Stimulated activated CD8-positive, alpha-beta memory T cell treated with anti-CD3 and anti-CD28 coated beads, Interleukin-15, amount 100 ng/mL, for 1 hour (primary cell): ENCODE measurements around the gene RASSF8.

Source experiments
- DNase-seq: peaks from one replicate; pipeline ENCODE4 v3.0.0-alpha.2; 2020; ENCODE audit warnings: low read depth

The RASSF8 gene

GRCh38 chr12:25993901-25994651 lies 35.6 kb downstream of the RASSF8 start:
- DNase-seq: no peak

- no peak for DNase-seq
Observed at GRCh38 chr12:25994901-25995625, 36.6 kb downstream of the RASSF8 start.

- DNase-seq: no peak
Observed at GRCh38 chr12:25995906-25996305, 37.4 kb downstream of the RASSF8 start.

- DNase-seq: no peak
Observed at GRCh38 chr12:25996677-25997076, 38.2 kb downstream of the RASSF8 start.

- no peak for DNase-seq
Observed at GRCh38 chr12:25997201-25997963, 38.9 kb downstream of the RASSF8 start.

GRCh38 chr12:26000898-26001297 lies 42.4 kb downstream of the RASSF8 start:
- no peak for DNase-seq

GRCh38 chr12:26001530-26001929 lies 43.0 kb downstream of the RASSF8 start:
- DNase-seq: no peak

GRCh38 chr12:26003065-26003464 lies 44.6 kb downstream of the RASSF8 start:
- DNase-seq: no peak

- DNase-seq: no peak
Observed at GRCh38 chr12:26007566-26007965, 49.1 kb downstream of the RASSF8 start.

- DNase-seq: no peak
Observed at GRCh38 chr12:26009593-26009992, 51.1 kb downstream of the RASSF8 start.

- no peak for DNase-seq
Observed at GRCh38 chr12:26010293-26010821, 51.9 kb downstream of the RASSF8 start.

- DNase-seq: no peak
Observed at GRCh38 chr12:26011099-26011498, 52.6 kb downstream of the RASSF8 start.

GRCh38 chr12:26014085-26014484 lies 55.6 kb downstream of the RASSF8 start:
- no peak for DNase-seq

GRCh38 chr12:26016516-26016915 lies 58.0 kb downstream of the RASSF8 start:
- no peak for DNase-seq

GRCh38 chr12:26017484-26018211 lies 59.2 kb downstream of the RASSF8 start:
- no peak for DNase-seq

GRCh38 chr12:26018926-26019325 lies 60.4 kb downstream of the RASSF8 start:
- DNase-seq: no peak

GRCh38 chr12:26021534-26021933 lies 63.1 kb downstream of the RASSF8 start:
- DNase-seq: no peak

- no peak for DNase-seq
Observed at GRCh38 chr12:26022043-26022442, 63.6 kb downstream of the RASSF8 start.

- DNase-seq: no peak
Observed at GRCh38 chr12:26026713-26027112, 68.2 kb downstream of the RASSF8 start.

- DNase-seq: no peak
Observed at GRCh38 chr12:26027401-26027800, 68.9 kb downstream of the RASSF8 start.

- DNase-seq: no peak
Observed at GRCh38 chr12:26028953-26029735, 70.7 kb downstream of the RASSF8 start.
